Activated naive CD4-positive, alpha-beta T cell treated with Interleukin-2 at 50 U/mL for 16 hours (primary cell): ENCODE measurements around the gene FEM1B.

Source experiments
- DNase-seq: peaks from one replicate; pipeline ENCODE4 v3.0.0-alpha.2; 2020

FEM1B gene

DNA sequence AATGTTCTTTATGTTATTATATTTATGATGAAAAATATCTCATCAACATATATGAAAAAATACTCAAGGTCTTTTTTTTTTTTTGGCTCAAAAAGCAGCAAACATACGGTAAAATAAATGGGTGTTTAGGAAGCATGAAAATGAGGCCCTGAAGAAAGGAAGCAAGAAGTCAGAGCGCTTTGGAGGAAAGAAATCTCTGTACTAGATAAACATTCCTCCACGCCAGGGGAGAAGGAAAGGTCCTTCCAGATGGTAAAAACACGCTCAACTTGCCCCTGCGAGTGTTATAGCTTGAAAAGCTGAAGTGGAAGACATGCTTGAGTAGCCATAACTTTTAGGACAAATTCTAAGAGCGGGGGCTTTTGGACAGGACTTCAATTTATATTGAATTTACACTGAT, 52.9 kb downstream of the FEM1B start:
- DNase-seq, result no peak

DNA sequence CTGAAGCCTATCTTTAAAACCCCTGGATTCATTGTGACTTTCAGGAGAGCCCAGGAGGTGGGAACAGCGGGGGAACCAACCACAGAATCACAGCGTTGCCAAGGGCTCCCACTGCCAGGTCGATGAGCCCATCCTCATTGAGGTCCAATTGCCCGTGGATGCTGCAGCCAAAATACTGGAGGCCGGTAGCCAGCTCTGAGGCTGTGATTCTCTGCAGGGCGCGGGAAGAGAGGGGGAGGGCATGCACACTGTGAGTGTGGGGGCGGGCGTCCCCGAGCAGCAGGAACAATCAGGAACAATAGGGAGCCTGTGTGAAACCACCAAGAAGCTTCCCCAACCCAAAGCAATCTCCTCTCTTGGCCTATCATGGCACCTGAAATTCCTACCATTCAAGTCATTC, 53.4 kb downstream of the FEM1B start:
- DNase-seq, result no peak

DNA sequence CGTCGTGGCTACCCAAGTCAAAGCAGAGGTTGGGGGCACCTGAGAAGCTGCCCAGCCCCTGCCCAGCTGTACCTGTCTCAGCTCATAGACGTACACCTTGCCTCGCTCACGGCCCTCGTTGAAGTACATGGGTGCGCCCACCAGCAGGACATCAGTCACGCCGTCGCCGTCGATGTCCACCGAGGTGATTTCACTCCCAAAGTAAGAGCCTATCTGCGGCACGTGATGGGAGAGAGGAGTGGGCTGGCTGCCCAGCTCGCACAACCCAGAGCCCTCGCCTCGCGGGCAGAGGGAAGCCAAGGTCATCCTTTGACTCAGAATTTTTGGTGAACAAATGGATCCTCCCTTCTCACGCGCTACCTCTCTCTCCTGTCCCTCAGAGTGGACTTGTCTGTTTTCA, 54.7 kb downstream of the FEM1B start:
- no peak for DNase-seq

DNA sequence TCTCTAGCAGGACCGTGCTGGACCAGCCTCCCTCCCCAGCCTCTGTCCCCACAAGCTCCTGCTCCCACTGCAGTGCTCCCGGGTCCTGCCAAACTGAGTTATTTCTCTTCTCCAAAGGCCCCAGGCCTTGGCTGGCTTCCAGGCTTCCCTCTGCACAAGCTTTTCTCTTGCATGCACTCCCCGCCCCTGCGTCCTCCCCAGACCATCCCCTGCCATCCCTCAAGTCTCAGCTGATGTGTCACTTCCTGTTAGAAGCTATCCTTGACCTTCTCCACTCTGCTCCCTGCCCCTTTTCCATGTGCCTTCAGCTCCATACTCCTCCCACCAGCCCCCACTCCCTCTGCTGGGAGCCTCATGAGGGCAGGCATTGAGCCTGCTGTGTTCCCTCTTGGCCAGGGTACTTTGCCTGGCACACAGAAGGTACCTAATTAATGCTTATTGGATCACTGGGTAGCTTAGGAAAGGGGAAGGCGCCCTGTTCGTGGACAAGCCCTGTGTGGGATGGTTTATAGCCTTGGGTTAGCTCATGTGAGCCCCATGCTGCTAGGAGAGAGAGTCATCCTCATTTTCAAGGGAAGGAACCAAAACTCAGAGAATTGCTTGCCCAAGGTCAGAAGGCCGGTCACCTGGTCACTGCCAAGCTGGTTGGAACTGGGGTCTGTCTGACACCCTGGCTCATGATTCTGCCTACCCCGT, 56.4 kb downstream of the FEM1B start:
- DNase-seq, result no peak

DNA sequence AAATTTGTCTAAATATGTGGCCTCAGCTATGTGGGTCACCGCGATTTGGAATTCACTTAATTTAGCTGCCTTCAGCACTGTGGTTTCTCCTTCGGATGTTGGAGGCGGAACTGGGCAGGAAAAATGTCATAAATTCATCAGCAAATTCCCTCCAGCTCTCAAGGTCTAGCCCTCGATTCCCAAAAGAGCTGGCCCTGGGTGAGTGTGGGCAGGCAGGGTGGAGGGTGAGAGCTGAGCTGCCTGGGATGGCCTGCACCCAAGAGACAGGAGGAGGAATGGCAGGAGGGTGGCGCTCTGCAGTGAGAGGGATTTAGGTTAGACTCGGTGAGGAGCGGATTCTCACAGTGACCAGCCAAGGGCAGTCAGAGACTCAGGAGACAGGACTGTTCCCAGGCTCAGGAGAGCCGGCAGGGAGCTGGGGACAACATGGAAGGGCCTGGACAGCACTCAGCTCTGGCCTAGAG, 57.1 kb downstream of the FEM1B start:
- DNase-seq, result no peak

DNA sequence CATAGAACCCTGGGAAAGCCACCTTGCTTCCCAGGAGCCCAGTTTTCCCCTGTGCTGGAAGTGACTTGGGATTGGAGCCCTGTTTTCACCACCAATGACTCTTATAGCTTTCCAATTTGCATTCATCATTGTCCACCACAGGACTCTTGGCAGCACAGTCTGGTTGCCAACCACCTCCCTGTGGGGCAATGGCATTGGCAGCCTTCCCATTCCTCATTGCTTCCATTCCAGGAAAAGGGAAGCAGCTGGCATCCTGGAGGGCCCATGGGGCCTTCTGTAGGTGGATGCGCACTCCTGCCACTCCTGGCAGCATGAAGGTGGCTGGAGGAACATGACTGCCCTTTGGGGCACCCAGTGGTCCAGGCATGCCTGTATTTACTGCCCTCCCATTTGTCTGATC, 57.7 kb downstream of the FEM1B start:
- DNase-seq, result no peak

DNA sequence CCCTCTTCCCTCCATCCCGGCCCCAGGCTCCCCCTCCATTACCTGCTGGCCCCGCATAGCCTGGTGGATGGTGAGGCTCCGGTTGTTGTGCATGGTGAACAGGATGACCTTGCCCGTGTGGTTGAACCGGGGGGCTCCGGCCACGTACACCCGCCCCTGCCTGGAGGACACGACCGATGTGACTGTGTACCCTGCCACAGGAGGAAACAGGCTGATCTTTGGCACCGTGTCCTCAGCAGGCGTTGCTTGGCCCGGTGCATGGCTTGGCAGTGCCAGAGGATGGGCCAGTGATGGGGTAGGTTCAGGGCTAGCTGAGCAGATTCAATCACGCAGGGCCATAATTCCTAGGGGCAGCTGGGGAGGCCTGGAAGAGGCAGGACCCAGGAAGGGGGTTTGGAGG, 58.1 kb downstream of the FEM1B start:
- DNase-seq, result no peak

DNA sequence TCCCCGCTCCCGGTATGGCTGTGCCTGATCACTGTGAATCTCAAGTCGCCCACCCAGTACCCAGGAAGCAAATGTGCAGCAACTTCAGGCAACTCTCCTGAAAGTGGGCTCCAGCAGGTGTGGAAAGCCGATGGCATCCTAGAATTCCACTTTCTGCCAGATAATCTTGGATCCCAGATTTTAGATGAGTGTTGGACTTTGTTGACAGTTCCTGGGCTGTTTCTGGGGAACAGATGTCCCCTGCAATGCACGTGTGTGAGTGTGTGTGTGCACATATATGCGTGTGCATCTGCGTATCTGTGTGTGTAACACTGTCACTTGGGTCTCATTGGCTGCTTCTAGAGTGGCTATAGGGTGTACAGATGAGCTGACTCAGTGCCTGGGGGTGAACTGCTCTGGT, 59.0 kb downstream of the FEM1B start:
- DNase-seq, result no peak

DNA sequence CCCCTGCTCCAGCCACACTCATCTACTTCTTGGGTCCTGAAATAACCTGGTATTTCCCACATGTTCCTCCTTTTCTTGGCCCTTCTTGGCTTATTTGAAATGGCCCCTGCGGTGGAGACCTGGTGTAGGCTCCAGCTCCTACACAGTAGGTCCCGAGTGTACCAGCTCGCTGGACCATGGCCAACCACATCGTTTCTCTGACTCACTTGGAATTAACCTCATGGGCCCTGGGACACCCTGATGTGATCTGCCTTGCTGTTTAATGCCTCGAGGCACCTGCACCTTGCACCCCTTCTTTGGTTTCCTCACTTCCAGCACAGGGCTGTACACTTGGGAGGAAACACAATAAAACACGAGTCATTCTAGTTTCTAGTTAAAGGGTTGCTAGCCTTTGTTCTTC, 60.3 kb downstream of the FEM1B start:
- no peak for DNase-seq

DNA sequence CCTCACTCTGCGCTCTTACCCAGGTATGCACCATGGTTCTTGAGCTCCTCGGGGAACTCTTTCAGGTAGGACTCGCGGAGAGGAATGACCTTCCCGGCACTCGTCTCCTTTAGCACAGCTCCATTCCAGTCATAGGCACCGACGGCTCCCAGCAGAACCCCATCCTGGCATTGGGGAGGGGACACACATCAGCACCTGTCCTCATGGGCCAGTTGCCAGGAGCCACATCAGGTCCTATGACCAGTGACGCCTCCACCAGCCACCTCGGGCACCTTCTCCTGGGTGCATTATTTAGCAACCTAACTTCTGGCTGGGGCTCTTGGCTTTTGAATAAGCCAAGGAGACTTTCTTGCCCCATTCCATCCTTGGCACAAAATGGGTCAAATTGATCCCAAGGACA, 61.9 kb downstream of the FEM1B start:
- DNase-seq, result no peak

DNA sequence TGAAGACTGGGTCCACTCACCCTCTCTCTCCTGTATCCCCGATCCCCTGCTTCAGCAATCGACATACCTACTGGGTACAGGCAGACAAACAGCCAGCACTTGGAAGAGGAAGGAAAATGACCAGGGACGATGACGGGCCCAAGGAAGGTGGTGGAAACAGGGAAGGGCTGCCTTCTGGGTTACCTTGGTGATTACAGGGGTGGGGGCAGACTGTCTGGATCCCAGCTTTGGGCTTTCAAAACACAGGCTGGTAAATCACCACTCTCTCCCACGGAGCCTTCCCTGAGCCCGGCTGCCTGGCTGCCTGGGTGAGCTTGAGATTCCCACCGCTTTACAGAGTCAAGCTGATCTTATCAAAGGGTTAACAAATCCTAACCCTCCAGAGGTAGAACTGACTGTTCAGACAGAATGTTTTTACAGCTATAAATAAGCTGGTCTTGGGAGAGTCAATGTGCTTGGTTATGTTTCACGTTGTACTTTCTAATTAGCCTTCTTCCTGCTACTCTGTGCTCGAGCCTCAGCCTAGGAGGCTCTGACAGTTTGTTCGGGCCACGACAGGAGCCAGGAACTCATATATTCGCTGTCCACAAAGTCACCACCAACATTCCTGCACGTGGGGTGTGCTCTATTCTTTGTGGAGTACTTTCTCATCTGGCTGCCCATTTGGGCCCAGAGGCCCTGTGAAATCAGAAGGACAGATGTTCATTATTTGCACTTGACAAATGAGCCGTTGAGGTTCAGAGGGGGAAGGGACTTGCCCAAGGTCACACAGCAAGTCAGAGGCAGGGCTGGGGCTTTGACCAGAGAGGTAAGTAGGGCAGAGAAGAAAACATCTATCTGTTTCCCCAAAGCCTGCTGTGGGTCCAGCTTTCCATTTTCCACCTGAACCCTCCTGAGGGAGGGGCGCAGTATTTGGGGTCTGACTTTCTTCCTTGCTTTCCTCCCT, 63.5 kb downstream of the FEM1B start:
- DNase-seq, result no peak

DNA sequence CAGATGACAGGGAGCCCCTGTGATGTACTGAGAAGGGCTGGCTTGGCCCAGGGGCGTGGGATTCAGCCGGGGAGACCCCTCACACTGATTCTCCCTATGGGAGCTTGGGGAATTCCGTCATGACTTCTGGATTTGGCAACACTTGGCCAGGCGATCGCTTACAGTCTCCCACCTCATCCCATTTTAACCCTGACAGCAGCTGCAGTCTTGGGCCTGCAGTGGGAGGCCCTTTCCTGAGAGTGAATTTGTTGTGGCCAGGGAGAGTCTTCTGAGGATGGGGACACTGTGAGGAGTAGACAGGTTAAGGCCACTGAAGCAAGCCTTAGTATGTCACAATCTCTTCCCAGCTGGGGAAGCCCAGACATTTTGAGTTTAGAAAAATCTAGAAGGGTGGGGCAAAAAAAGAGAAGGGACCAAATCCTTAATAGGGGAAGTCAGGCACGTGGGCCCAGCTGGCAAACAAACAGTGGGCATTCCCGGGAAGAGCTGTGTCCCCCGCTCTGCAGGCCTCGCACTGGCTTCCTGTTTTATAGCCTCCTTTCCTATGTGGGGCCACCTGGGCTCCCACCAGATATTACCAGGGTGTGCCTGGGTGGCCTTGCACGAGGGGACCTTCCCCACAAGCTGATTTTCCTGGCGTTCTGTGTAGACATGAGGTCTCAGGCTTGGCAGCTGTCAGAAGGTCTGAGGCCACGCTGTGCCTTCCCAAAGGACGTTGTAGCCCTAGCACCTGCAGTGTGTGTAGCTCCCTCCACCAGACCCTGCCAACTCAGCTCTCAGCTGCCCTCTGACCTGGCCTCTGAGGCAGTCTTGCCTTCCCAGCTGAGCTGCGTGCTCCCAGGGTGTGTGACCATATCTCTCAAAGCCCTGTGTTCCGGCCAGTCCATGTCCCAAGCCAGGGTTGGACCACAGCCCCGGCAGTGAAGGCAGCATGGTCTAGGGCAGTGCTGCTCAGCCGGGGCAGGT, 64.5 kb downstream of the FEM1B start:
- DNase-seq, result no peak

DNA sequence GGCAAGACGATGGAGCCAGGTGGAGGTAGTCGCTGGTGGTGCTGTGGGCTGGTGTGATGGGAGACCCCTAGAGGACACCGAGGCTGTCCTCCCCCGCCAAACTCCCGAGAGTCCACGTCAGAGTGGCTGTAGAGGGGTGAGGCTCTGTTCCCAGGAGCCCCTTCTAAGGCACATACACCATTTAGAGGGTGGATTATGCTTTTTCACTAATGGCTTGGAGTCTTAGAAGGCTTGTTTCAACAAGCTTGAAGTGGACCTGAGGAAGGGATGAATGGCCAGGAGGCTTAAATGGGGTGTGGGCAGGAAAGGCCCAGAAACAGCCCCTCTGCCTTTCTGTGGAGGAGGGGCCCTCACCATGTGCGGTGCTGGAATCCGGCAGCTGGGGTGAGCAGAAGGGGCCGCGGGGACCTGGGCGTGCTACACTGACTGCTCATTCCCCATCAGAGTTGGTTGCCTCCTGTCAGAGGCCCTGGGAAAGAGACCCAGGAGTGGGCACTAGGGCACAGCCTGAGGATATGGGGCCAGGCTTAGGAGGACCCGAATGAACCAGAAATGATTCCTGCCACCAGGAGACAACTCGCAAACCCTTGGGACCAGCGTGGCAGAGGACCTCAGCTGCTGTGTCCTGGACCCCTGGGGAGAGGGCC, 66.2 kb downstream of the FEM1B start:
- no peak for DNase-seq

DNA sequence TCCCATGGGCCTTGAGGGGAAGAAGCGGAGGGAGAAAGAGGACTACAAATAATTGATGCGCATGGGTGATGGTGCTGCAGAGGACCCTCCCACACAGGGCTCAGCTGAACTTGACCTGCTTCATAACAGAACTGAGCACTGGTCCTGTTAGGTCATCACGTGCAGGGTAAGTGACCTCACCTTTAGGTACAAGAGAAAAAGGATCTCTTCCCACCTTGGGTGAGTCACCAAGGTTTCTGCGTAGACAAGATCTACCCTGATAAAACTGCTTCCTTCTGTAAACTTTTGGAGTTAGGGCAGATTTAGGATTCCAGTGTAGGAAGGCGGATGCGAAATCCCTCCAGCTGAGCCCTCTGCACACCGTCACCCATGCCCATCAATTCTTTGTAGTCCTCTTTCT, 67.1 kb downstream of the FEM1B start:
- no peak for DNase-seq
